DND-41 (cell line): ENCODE measurements around the gene SUSD4.

Experiments
- CTCF ChIP-seq: IDR thresholded peaks from 2 replicates; pipeline ENCODE4 v1.5.1; 2012; ENCODE audit warnings: borderline replicate concordance, low read length, moderate library complexity, mild to moderate bottlenecking; ENCODE audit not compliant: poor library complexity, severe bottlenecking; ENCODE audit errors: extremely low read depth
- EZH2 ChIP-seq: IDR thresholded peaks from 3 replicates; pipeline ENCODE4 v1.6.1; 2012; ENCODE audit warnings: borderline replicate concordance, low read depth, mild to moderate bottlenecking, moderate library complexity, low read length, inconsistent platforms; ENCODE audit not compliant: severe bottlenecking

- TF ChIP-seq CTCF (no peak), EZH2 (no peak)
Measured at GRCh38 chr1:223245983-223246382, 118.0 kb downstream of the SUSD4 start.
